ENCODE measurements around the gene C1QL1.

DNA sequence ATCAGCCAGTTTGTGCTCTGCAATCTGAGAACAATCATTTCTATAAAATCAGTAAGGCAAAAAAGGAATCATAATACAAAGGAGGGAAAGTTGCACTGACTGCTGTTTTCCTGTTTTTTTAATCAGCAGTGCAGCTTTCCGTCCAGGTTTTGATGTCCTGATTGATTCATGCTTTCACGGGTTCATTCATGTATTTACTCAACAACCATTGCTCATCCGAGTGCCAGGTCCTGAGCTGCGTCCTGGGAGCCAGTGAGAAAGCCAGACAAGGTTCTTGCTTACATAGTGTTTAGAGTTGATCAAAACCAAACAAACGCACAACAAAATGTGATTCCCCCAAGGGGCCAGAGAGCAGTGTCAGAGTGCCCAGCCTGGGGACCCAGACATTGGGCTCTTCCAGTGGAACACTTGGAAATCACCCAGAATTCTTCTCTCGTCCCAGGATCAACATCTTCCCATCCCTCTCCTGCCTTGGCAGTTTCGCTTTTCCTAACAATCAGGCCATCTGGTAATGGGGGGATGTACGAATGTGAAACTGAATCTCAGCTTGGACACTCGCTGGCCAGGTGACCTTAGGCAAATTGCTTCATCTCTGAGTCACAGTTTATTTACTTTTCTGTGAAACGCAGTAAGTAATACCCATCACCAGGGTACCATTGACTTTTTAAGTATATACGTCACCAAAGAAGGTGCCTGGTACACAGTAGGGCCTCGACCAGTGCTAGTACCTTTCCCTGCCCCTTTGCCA lies 13.3 kb upstream of the C1QL1 start:
- TF ChIP-seq, protein P1, sequence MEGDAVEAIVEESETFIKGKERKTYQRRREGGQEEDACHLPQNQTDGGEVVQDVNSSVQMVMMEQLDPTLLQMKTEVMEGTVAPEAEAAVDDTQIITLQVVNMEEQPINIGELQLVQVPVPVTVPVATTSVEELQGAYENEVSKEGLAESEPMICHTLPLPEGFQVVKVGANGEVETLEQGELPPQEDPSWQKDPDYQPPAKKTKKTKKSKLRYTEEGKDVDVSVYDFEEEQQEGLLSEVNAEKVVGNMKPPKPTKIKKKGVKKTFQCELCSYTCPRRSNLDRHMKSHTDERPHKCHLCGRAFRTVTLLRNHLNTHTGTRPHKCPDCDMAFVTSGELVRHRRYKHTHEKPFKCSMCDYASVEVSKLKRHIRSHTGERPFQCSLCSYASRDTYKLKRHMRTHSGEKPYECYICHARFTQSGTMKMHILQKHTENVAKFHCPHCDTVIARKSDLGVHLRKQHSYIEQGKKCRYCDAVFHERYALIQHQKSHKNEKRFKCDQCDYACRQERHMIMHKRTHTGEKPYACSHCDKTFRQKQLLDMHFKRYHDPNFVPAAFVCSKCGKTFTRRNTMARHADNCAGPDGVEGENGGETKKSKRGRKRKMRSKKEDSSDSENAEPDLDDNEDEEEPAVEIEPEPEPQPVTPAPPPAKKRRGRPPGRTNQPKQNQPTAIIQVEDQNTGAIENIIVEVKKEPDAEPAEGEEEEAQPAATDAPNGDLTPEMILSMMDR (conservative IDR thresholded peaks at IDR 0.05) = no peak
- TF ChIP-seq EZH2 (IDR thresholded peaks at IDR 0.05; ENCODE audit: low read depth) = no peak

Measured in PC-9 (cell line).